Epithelial cell of esophagus (primary cell): ENCODE results near the gene ACTR8.

ENCODE experiments used
- DNase-seq: peaks from one replicate; pipeline ENCODE4 v3.0.0; 2010; ENCODE audit warnings: low read depth
- H3K4me3 ChIP-seq: 2 replicates; pipeline ENCODE4 v1.5.1; 2011; ENCODE audit warnings: mild to moderate bottlenecking, low read length, control low read depth
- TF ChIP-seq, protein P1 (sequence below): IDR thresholded peaks from 2 replicates; pipeline ENCODE4 v1.5.1; 2011; ENCODE audit warnings: low read depth, mild to moderate bottlenecking, low read length, control low read depth, inconsistent platforms; ENCODE audit not compliant: insufficient read depth; ENCODE audit errors: missing control alignments

Gene ACTR8

DNA sequence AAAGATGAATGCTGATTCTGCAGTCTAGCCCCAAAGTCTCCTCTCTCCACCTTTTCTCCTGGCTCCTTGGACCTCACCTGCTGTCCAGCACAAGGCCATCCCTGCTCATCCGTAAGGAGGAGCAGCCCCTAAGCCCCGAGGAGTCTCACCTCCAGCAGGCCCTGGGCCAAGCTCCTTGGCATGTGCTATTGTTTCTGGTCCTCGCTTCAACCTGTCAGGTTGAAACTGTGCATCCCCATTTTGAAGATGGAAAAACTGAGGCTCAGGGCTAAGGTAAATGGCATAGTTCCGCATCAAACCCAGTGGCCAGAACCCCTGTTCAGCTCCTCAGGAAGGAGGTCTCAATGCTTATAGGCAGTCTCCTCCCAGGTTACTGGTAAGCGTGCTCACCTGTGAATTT is 61.9 kb downstream of the ACTR8 start:
- TF ChIP-seq, protein P1, sequence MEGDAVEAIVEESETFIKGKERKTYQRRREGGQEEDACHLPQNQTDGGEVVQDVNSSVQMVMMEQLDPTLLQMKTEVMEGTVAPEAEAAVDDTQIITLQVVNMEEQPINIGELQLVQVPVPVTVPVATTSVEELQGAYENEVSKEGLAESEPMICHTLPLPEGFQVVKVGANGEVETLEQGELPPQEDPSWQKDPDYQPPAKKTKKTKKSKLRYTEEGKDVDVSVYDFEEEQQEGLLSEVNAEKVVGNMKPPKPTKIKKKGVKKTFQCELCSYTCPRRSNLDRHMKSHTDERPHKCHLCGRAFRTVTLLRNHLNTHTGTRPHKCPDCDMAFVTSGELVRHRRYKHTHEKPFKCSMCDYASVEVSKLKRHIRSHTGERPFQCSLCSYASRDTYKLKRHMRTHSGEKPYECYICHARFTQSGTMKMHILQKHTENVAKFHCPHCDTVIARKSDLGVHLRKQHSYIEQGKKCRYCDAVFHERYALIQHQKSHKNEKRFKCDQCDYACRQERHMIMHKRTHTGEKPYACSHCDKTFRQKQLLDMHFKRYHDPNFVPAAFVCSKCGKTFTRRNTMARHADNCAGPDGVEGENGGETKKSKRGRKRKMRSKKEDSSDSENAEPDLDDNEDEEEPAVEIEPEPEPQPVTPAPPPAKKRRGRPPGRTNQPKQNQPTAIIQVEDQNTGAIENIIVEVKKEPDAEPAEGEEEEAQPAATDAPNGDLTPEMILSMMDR, result no peak
- no peak for DNase-seq
- H3K4me3 ChIP-seq, result no peak overlapping the region

DNA sequence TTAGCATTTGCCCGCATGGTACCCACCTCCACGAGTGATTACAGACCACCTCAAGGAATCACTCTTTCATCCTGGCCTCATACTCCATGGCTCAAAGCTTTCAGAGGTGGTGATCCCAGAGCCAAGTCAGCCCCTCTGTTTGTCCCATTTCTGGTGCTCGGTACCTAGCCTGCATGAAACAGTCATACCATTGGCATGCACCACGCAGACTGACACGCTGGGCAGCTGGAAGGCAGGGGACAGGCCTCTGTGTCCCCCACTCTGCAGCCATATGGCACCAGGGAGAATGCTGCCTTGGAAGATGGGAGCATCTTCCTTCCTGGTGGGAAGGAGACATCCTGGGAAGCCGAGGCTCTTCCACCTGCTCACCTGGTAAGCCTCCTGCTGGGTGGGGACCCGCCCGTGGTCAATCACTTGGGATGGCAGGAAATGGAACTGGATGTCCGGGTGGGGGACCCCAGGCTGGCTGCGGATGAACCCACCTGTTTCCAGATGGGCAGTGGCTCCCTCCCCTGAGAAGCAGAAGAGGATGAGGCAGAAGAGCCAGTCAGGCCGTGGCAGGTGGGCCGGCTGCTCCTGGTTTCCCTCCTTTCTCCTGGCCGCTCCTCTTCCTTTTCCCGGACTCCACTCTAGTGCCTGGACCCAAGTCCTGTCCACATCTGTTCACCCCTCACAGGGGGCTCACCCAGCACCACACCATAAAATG is 62.6 kb downstream of the ACTR8 start:
- no peak for DNase-seq
- no peak overlapping the region for H3K4me3 ChIP-seq
- TF ChIP-seq, protein P1, result no peak

DNA sequence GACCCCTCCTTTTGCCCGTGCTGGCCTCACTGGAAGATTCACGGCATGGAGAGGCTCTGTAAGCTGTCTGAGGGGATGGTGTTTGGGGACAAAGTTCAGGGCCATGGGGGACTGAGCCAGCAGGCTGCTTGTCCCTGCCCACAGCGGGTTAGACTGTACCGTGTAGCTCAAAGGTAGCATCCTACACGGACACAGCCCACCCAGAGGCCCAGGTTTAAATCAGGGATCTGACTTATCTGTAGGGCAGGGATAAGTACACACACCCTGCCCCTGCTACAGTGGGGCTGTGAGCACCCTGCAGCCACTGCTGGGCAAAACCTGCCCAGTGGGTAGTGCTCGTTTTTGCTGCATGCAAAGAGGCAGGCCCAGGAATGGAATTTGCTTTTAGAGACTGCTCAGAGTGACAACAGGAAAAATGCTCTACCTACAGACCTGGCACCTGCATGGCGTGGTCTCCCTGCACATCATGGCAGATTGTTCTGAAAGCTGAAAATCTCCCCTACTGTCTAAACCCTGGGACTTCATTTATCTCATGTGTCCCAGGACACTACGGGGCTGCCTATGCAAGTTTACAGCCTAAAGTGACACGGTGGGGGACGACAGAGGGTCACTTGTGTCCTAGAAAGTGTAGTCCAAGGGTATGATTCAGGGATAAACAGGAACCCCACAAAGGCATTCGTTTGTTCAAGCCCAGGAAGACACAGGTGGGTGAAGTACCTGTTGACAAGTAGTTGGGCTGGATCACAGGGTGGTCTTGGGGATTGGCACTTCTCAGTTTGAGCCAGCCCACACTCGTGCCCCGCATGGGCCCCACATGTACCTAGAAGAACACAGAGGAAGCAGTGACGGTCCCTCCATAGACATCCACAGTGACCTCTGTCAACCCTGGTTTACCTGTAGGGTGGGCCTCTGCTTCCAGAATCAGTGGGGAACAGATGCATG is 63.5 kb downstream of the ACTR8 start:
- TF ChIP-seq, protein P1, result no peak
- no peak for DNase-seq
- no peak overlapping the region for H3K4me3 ChIP-seq

DNA sequence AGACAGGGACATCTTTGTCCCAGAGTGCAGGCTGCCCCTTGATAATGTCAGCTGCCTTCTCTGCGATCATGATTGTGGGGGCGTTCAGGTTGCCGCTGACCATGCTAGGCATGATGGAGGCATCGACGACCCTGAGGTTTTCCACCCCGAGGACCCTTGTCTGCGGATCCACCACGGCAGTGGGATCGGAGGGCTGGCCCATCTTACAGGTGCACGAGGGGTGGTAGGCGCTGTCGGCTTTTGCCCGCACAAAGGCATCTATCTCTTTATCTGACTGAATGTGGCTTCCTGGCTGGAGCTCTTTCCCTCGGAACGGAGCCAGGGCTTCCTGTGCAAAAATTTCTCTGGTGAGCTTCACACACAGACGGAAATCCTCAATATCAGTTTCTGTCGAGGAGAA is 64.1 kb downstream of the ACTR8 start:
- TF ChIP-seq, protein P1, result no peak
- no peak for DNase-seq
- no peak overlapping the region for H3K4me3 ChIP-seq

DNA sequence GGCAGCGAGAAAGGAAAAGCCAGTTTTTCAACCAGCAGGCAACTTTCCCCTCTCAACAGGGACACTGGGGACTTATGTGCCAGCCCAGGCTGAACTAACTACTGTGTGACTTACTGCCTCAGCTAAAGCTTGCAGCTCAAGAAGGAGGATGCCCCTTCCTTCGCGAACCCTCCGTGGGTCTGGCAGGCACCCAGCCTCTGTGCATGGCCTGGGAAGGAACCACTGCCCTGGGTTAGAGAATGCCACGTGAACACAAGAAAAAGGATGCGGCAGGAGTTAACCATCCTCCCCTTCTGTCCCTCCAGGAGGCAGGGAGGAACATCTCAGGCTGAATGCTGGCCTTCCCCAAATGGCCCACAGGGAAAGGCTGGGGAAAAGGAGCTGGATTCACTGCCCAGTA is 64.7 kb downstream of the ACTR8 start:
- TF ChIP-seq, protein P1, result no peak
- no peak for DNase-seq

More for the DNA sequence above, 64.7 kb downstream of the ACTR8 start:
- no peak overlapping the region for H3K4me3 ChIP-seq
